ENCODE results near the gene MAL.

MAL gene

GRCh38 chr2:95074663-95075439 is 49.3 kb downstream of the MAL start:
- in situ Hi-C loops (cut with HindIII; ENCODE audit: low sequenced_read_pairs), result no loop called here
- TF ChIP-seq CTCF (IDR thresholded peaks at IDR 0.05; ENCODE audit: low read depth, low read length), result no peak
- DNase-seq (ENCODE audit: low read depth, low spot score), result no peak
- H3K4me3 ChIP-seq (ENCODE audit: low read depth, low read length), result no peak overlapping the region

GRCh38 chr2:95075440-95076132 is 50.1 kb downstream of the MAL start:
- TF ChIP-seq CTCF (IDR thresholded peaks at IDR 0.05; ENCODE audit: low read depth, low read length), result no peak
- DNase-seq (ENCODE audit: low read depth, low spot score), result no peak
- H3K4me3 ChIP-seq (ENCODE audit: low read depth, low read length), result no peak overlapping the region
- in situ Hi-C loops (cut with HindIII; ENCODE audit: low sequenced_read_pairs), result no loop called here

GRCh38 chr2:95076705-95077529 is 51.4 kb downstream of the MAL start:
- in situ Hi-C loops (cut with HindIII; ENCODE audit: low sequenced_read_pairs), result no loop called here
- peak overlapping the region; percentile 40 for H3K4me3 ChIP-seq (ENCODE audit: low read depth, low read length)
- DNase-seq (ENCODE audit: low read depth, low spot score), result peak; percentile 35
- TF ChIP-seq CTCF (IDR thresholded peaks at IDR 0.05; ENCODE audit: low read depth, low read length), result peak; percentile 94

GRCh38 chr2:95077530-95077825 is 52.0 kb downstream of the MAL start:
- no peak overlapping the region for H3K4me3 ChIP-seq (ENCODE audit: low read depth, low read length)
- in situ Hi-C loops (cut with HindIII; ENCODE audit: low sequenced_read_pairs), result no loop called here

GRCh38 chr2:95077861-95078603 is 52.5 kb downstream of the MAL start:
- H3K4me3 ChIP-seq (ENCODE audit: low read depth, low read length), result no peak overlapping the region
- no peak for TF ChIP-seq CTCF (IDR thresholded peaks at IDR 0.05; ENCODE audit: low read depth, low read length)
- DNase-seq (ENCODE audit: low read depth, low spot score), result no peak
- in situ Hi-C loops (cut with HindIII; ENCODE audit: low sequenced_read_pairs), result no loop called here

More at GRCh38 chr2:95077530-95077825, 52.0 kb downstream of the MAL start:
- DNase-seq (ENCODE audit: low read depth, low spot score), result no peak
- no peak for TF ChIP-seq CTCF (IDR thresholded peaks at IDR 0.05; ENCODE audit: low read depth, low read length)

GRCh38 chr2:95079199-95079683 is 53.7 kb downstream of the MAL start:
- TF ChIP-seq CTCF (IDR thresholded peaks at IDR 0.05; ENCODE audit: low read depth, low read length), result no peak
- in situ Hi-C loops (cut with HindIII; ENCODE audit: low sequenced_read_pairs), result no loop called here
- DNase-seq (ENCODE audit: low read depth, low spot score), result no peak
- no peak overlapping the region for H3K4me3 ChIP-seq (ENCODE audit: low read depth, low read length)
